ENCODE measurements around the gene RRM2.

- no peak for TF ChIP-seq CTCF (conservative IDR thresholded peaks at IDR 0.05)
- TF ChIP-seq ZFX (IDR thresholded peaks at IDR 0.05) = no peak
These were observed 35.6 kb upstream of the RRM2 start for GRCh38 chr2:10086950-10087349.

Data from C4-2B (cell line).